Calu3 (cell line): ENCODE measurements around the gene ANK2. TPM values are rescaled to one million over a fixed set of nuclear protein-coding genes. Genes with fewer than 3 reads are reported as not detected.
A peak's percentile ranks its signal among the peaks of the same experiment; 100 is the strongest.

Experiments used
- BruUV-seq: library from RNA; stranded (reverse); fragments of 400-500 nt; replicated peaks from 2 replicates; lab custom pipeline; 2021; lab: Mats Ljungman, UMichigan
- CTCF ChIA-PET: fragments of 300-600 bp; sonication (Branson Sonifier 250); formaldehyde crosslinking; loops from one replicate; lab custom pipeline; 2022; ENCODE audit warnings: antibody characterized with exemption; lab: Charles Lee
- DNase-seq: peaks from one replicate; pipeline ENCODE4 v3.0.0; 2022
- H3K27ac Mint-ChIP-seq: one replicate; pipeline ENCODE4 v1.8.0; 2022; ENCODE audit warnings: mixed read lengths; ENCODE audit not compliant: unreplicated experiment
- H3K27me3 Mint-ChIP-seq: one replicate; pipeline ENCODE4 v1.8.0; 2022; ENCODE audit warnings: mixed read lengths; ENCODE audit not compliant: unreplicated experiment
- H3K36me3 Mint-ChIP-seq: one replicate; pipeline ENCODE4 v1.8.0; 2022; ENCODE audit warnings: mild to moderate bottlenecking, moderate library complexity, mixed read lengths; ENCODE audit not compliant: insufficient read depth, unreplicated experiment
- H3K4me1 Mint-ChIP-seq: one replicate; pipeline ENCODE4 v1.8.0; 2022; ENCODE audit warnings: mild to moderate bottlenecking, low read depth, mixed read lengths; ENCODE audit not compliant: unreplicated experiment
- H3K4me3 Mint-ChIP-seq: one replicate; pipeline ENCODE4 v1.8.0; 2022; ENCODE audit warnings: mild to moderate bottlenecking, low read depth, moderate library complexity, mixed read lengths; ENCODE audit not compliant: unreplicated experiment
- H3K9me3 Mint-ChIP-seq: one replicate; pipeline ENCODE4 v1.8.0; 2022; ENCODE audit warnings: low read depth, mixed read lengths; ENCODE audit not compliant: unreplicated experiment
- intact Hi-C: fragments of 100-400 bp; cut with micrococcal nuclease; formaldehyde crosslinking; loops from one replicate; pipeline ENCODE4 v1.10.0; 2022; ENCODE audit not compliant: unreplicated experiment
- total RNA-seq: library from RNA; stranded (reverse); gene quantifications from 2 replicates; pipeline ENCODE4 v1.2.3, GENCODE V29; 2022
- TF ChIP-seq, protein P1 (sequence below): fragments of 200-600 bp; IDR thresholded peaks from one replicate; pipeline ENCODE4 v1.8.0; 2022; ENCODE audit warnings: antibody characterized with exemption; ENCODE audit not compliant: unreplicated experiment

ANK2 gene
- total RNA-seq, 1 experiment from 2014 or later = 4.1 TPM

- TF ChIP-seq, protein P1, sequence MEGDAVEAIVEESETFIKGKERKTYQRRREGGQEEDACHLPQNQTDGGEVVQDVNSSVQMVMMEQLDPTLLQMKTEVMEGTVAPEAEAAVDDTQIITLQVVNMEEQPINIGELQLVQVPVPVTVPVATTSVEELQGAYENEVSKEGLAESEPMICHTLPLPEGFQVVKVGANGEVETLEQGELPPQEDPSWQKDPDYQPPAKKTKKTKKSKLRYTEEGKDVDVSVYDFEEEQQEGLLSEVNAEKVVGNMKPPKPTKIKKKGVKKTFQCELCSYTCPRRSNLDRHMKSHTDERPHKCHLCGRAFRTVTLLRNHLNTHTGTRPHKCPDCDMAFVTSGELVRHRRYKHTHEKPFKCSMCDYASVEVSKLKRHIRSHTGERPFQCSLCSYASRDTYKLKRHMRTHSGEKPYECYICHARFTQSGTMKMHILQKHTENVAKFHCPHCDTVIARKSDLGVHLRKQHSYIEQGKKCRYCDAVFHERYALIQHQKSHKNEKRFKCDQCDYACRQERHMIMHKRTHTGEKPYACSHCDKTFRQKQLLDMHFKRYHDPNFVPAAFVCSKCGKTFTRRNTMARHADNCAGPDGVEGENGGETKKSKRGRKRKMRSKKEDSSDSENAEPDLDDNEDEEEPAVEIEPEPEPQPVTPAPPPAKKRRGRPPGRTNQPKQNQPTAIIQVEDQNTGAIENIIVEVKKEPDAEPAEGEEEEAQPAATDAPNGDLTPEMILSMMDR = no peak
- no peaks in the 10 kb centered on the region for H3K27me3 Mint-ChIP-seq
- peaks cover 6% of the 10 kb centered on the region for H3K36me3 Mint-ChIP-seq
- no peaks in the 10 kb centered on the region for H3K9me3 Mint-ChIP-seq
- intact Hi-C loops = no loop called here
- BruUV-seq = no TSS peak
- peaks cover 32% of the 10 kb centered on the region for H3K4me1 Mint-ChIP-seq
- no peak overlapping the region for H3K27ac Mint-ChIP-seq
- no peak overlapping the region for H3K4me3 Mint-ChIP-seq
- CTCF ChIA-PET = no interaction called here
- DNase-seq = no peak
Measured at GRCh38 chr4:113113151-113113550, 63.7 kb downstream of the ANK2 start.

- no TSS peak for BruUV-seq
- TF ChIP-seq, protein P1 = no peak
- peaks cover 20% of the 10 kb centered on the region for H3K4me1 Mint-ChIP-seq
- intact Hi-C loops = no loop called here
- H3K9me3 Mint-ChIP-seq = no peaks in the 10 kb centered on the region
- H3K27me3 Mint-ChIP-seq = no peaks in the 10 kb centered on the region
- CTCF ChIA-PET = interaction anchor here (0.6 to 0.7 kb wide), 2 partner anchors 24 to 39 kb away, joined by 3 read pairs; no protein-coding TSS in a partner anchor
- H3K4me3 Mint-ChIP-seq = no peak overlapping the region
- H3K27ac Mint-ChIP-seq = no peak overlapping the region
- peaks cover 6% of the 10 kb centered on the region for H3K36me3 Mint-ChIP-seq
- no peak for DNase-seq
Measured at GRCh38 chr4:113114884-113115283, 65.4 kb downstream of the ANK2 start.

DNA sequence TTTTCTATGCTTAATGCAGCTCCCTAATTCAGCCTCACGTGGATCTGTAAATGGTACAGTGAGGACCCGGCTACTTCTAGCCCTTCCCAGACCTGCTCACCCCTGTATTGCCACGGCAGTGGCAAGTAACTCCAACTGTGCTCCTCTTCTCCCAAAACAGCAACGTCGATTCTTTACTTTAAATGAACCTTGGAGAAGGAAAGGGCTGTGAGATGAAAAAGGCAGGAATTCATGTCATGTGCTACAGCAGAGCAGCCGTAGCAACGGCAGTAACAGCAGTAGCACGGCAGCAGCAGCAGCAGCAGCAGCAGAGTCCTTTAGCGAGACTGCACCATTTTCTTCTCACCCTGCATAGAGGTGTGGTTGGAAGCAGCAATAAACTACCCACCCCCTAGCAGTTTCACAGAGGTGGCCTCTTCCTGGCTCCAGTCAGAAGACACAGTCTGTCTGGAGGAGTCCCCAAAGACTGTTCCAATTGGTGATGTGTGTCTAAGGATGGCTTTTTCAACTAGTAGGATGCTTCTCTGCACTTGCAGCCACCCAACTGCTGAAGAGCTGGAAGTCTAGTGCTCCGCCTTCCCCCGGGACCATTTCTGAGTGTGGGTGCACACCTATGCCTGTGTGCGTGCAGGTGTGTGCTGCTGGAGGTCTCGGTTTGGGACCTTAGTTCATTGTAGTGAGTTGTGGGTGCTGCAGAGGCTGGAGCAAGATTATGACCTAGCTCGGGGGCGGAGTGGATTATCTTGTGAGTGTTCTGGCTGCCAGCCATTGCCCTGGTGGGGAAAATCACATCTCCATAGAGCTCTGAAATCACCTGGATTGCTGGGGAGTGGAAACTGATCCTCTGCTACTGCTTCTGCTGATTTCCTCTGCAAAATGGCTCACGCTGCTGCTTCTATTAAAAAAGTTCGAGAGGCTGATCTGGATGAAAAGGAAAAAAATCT is 67.2 kb downstream of the ANK2 start:
- CTCF ChIA-PET = no interaction called here
- no TSS peak for BruUV-seq

DNA sequence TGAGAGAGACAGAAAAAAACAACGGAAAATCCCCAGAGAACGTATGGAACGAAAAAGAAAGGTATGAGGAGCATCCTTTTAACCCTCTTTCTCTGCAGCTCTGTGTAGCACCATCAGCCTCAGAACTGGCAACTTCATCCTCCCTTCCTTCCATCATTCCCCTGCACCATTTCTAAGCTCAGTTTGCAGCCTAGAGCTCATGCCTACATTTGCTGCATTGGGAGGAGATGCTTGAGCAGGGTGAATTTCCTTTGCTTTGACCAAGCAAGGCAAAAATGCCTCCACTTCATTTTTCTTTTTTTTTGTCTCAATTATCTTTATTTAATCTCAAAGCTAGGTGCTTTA is 67.9 kb downstream of the ANK2 start:
- H3K27me3 Mint-ChIP-seq = no peaks in the 10 kb centered on the region
- intact Hi-C loops = no loop called here
- peak overlapping the region; percentile 69 for H3K4me3 Mint-ChIP-seq
- BruUV-seq = no TSS peak
- H3K9me3 Mint-ChIP-seq = no peaks in the 10 kb centered on the region
- H3K36me3 Mint-ChIP-seq = peaks cover 6% of the 10 kb centered on the region
- CTCF ChIA-PET = no interaction called here
- TF ChIP-seq, protein P1 = no peak
- H3K27ac Mint-ChIP-seq = no peak overlapping the region
- DNase-seq = no peak
- peaks cover 19% of the 10 kb centered on the region for H3K4me1 Mint-ChIP-seq

More for the DNA sequence above, 67.2 kb downstream of the ANK2 start:
- Mint-ChIP-seq H3K4me1 (peaks cover 19% of the 10 kb centered on the region), H3K27ac (no peak overlapping the region), H3K9me3 (no peaks in the 10 kb centered on the region), H3K4me3 (peak overlapping the region; percentile 69), H3K36me3 (peaks cover 6% of the 10 kb centered on the region), H3K27me3 (no peaks in the 10 kb centered on the region)
- intact Hi-C loops = no loop called here
- TF ChIP-seq, protein P1 = no peak
- DNase-seq = peak; percentile 6
